ENCODE results near the gene CCDC92B. TPM values are rescaled to one million over a fixed set of nuclear protein-coding genes. Genes with fewer than 3 reads are reported as not detected.

CCDC92B gene
- total and polyA plus RNA-seq, 2 of the 13 experiments (the other 11 are each of a cell fraction or from before 2014, with no cell fraction given): not detected

DNA sequence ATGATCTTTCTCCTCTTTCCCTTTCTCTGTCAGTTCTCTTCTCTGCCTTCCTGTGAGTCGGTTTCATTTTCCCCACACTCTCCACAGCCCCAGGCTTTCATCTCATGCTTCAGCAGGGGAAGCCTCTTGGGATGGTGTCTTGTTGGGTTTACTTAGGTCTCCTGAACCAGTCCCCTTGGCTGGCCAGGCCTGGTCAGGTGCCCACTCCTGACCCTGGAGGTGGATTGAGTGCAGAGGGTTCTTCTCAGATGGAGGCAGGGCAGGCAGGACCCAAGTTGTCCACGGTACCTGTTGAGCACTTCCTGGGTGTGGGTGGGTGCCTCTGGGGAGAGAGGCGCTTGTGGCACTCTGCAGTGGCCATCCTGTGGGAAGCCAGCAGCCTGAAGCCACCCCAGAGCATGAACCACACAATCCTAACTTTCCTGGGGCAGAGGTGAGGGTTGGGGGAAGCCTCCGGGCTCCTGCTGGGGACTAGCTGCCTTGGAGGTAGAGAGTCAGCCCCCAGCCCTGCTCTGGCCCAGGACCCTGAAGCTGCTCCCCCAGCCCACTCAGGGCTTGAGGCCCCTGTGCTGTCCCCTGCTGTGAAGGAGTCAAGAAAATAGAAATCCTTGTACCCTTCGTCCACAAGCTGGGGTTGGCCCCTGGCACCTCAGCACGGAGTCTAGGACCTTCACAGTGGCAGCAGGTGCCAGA is 44.8 kb upstream of the CCDC92B start:
- ATAC-seq (no peak), FAIRE-seq (no peak), DNase-seq (ENCODE audit: low spot score) (no peak)
- H3K79me2 ChIP-seq (ENCODE audit: insufficient read depth, low read length): no peaks in the 10 kb centered on the region
- H4K20me1 ChIP-seq (ENCODE audit: insufficient read depth, low read length): no peaks in the 10 kb centered on the region
- ChIA-PET CTCF (ENCODE audit: low intra/inter-chr PET ratio, low total read pairs) (no interaction called here), POLR2A (no interaction called here)
- intact Hi-C loops (cut with micrococcal nuclease; ENCODE audit: unreplicated experiment) (no loop called here), in situ Hi-C loops (cut with HindIII; ENCODE audit: extremely low pct_ligation_motif_present, low pct_unique_long_range_greater_than_20kb) (no loop called here)
- no TSS peak for BruUV-seq (replicated peaks)
- H3K36me3 ChIP-seq (replicated peaks in 1 of 2; ENCODE audit: control insufficient read depth in 1 of 2, insufficient read depth in 2 of 2, low read length in 2 of 2): no peaks in the 10 kb centered on the region
- no peak overlapping the region for H3K4me2 ChIP-seq (ENCODE audit: low read depth, low read length)
- TF ChIP-seq ZNF841 (CRISPR knock-in tag; IDR thresholded peaks at IDR 0.05; ENCODE audit: borderline replicate concordance) (no peak), KDM6A (CRISPR knock-in tag; IDR thresholded peaks at IDR 0.05; ENCODE audit: low read depth) (no peak), ZNF263 (CRISPR knock-in tag; IDR thresholded peaks at IDR 0.05) (no peak), MEF2D (CRISPR knock-in tag; IDR thresholded peaks at IDR 0.05) (no peak), SP5 (CRISPR knock-in tag; IDR thresholded peaks at IDR 0.05; ENCODE audit: borderline replicate concordance, low read depth) (no peak), ZNF530 (CRISPR knock-in tag; IDR thresholded peaks at IDR 0.05; ENCODE audit: low read depth) (no peak)
- TF ChIP-seq, protein P1, sequence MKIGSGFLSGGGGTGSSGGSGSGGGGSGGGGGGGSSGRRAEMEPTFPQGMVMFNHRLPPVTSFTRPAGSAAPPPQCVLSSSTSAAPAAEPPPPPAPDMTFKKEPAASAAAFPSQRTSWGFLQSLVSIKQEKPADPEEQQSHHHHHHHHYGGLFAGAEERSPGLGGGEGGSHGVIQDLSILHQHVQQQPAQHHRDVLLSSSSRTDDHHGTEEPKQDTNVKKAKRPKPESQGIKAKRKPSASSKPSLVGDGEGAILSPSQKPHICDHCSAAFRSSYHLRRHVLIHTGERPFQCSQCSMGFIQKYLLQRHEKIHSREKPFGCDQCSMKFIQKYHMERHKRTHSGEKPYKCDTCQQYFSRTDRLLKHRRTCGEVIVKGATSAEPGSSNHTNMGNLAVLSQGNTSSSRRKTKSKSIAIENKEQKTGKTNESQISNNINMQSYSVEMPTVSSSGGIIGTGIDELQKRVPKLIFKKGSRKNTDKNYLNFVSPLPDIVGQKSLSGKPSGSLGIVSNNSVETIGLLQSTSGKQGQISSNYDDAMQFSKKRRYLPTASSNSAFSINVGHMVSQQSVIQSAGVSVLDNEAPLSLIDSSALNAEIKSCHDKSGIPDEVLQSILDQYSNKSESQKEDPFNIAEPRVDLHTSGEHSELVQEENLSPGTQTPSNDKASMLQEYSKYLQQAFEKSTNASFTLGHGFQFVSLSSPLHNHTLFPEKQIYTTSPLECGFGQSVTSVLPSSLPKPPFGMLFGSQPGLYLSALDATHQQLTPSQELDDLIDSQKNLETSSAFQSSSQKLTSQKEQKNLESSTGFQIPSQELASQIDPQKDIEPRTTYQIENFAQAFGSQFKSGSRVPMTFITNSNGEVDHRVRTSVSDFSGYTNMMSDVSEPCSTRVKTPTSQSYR (CRISPR knock-in tag; IDR thresholded peaks at IDR 0.05; ENCODE audit: borderline replicate concordance): no peak
- TF ChIP-seq, protein P2, sequence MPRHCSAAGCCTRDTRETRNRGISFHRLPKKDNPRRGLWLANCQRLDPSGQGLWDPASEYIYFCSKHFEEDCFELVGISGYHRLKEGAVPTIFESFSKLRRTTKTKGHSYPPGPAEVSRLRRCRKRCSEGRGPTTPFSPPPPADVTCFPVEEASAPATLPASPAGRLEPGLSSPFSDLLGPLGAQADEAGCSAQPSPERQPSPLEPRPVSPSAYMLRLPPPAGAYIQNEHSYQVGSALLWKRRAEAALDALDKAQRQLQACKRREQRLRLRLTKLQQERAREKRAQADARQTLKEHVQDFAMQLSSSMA (CRISPR knock-in tag; IDR thresholded peaks at IDR 0.05): no peak
- TF ChIP-seq, protein P3, sequence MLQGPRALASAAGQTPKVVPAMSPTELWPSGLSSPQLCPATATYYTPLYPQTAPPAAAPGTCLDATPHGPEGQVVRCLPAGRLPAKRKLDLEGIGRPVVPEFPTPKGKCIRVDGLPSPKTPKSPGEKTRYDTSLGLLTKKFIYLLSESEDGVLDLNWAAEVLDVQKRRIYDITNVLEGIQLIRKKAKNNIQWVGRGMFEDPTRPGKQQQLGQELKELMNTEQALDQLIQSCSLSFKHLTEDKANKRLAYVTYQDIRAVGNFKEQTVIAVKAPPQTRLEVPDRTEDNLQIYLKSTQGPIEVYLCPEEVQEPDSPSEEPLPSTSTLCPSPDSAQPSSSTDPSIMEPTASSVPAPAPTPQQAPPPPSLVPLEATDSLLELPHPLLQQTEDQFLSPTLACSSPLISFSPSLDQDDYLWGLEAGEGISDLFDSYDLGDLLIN (CRISPR knock-in tag; IDR thresholded peaks at IDR 0.05; ENCODE audit: borderline replicate concordance): no peak
- no peaks in the 10 kb centered on the region for H3K4me1 ChIP-seq (ENCODE audit: insufficient read depth, low read length)
- H3K27me3 ChIP-seq (ENCODE audit: control insufficient read depth in 1 of 2, insufficient read depth in 2 of 2, low read length in 2 of 2): peaks cover 4 to 7% of the 10 kb centered on the region in 2 experiments; a peak in 3 of 5 replicates
- no peak overlapping the region for H2AFZ ChIP-seq (ENCODE audit: low read length)
- H3K27ac ChIP-seq (ENCODE audit: extremely low read length, insufficient read depth, low read length): no peak overlapping the region
- no peaks in the 10 kb centered on the region for H3K9me3 ChIP-seq (ENCODE audit: low read length)
- 39% methylated on average over 3 of the region's 6 CpGs for WGBS (ENCODE audit: low lambda C conversion rate)
- H3K9ac ChIP-seq (ENCODE audit: insufficient read depth, low read depth, low read length): no peak overlapping the region
- no peak overlapping the region for H3K4me3 ChIP-seq (replicated peaks in 1 of 3; ENCODE audit: insufficient read depth in 1 of 3, low read depth in 2 of 3, low read length in 3 of 3)
